Measurements from ENCODE around the gene RASSF1.

GRCh38 chr3:50370594-50370993 is 30.0 kb upstream of the RASSF1 start:
- TF ChIP-seq CTCF (IDR thresholded peaks at IDR 0.05; ENCODE audit: insufficient read depth, low read depth, low read length) (peak; percentile 22), EZH2 (IDR thresholded peaks at IDR 0.05; ENCODE audit: insufficient read depth, low read length) (no peak)

All from astrocyte (in vitro differentiated cells and primary cell).